NCI-H2107 treated with DMSO at 0.1 percent for 48 hours (cell line): ENCODE data around the gene RAB40AL.

Experiments
- DNase-seq: peaks from one replicate; lab custom pipeline; 2025; ENCODE audit not compliant: unreplicated experiment; lab: John Stamatoyannopoulos, UW

The RAB40AL gene

GRCh38 chrX:102979536-102979935 lies 42.5 kb downstream of the RAB40AL start:
- no peak for DNase-seq

GRCh38 chrX:102983205-102983604 lies 46.1 kb downstream of the RAB40AL start:
- DNase-seq: no peak

- no peak for DNase-seq
Observed at GRCh38 chrX:102985192-102985591, 48.1 kb downstream of the RAB40AL start.
